Loucy (cell line): ENCODE results near the gene HSDL1.

Experiments
- H2AFZ ChIP-seq: fragments of 200-600 bp; sonication (generic); 2 replicates; pipeline ENCODE4 v1.6.0; 2016; ENCODE audit warnings: antibody characterized with exemption, mild to moderate bottlenecking, low read length, moderate library complexity
- H3F3A ChIP-seq: fragments of 200-600 bp; 2 replicates; pipeline ENCODE4 v1.6.0; 2016; ENCODE audit warnings: antibody characterized with exemption, low read depth, mild to moderate bottlenecking
- H3K27me3 ChIP-seq: fragments of 200-600 bp; sonication (generic); 2 replicates; pipeline ENCODE4 v1.6.1; 2014; ENCODE audit warnings: low read length, mild to moderate bottlenecking; ENCODE audit not compliant: insufficient read depth, poor library complexity, severe bottlenecking
- H3K36me3 ChIP-seq: fragments of 200-600 bp; sonication (generic); 2 replicates; pipeline ENCODE4 v1.6.1; 2016; ENCODE audit warnings: low read length; ENCODE audit not compliant: insufficient read depth
- H3K4me1 ChIP-seq: fragments of 200-600 bp; sonication (generic); 2 replicates; pipeline ENCODE4 v1.5.1; 2014; ENCODE audit warnings: low read length, mild to moderate bottlenecking; ENCODE audit not compliant: insufficient read depth, poor library complexity, severe bottlenecking
- H3K4me2 ChIP-seq: fragments of 200-600 bp; sonication (generic); 2 replicates; pipeline ENCODE4 v1.6.0; 2014; ENCODE audit warnings: antibody characterized with exemption, low read length, low read depth, mild to moderate bottlenecking; ENCODE audit not compliant: poor library complexity, severe bottlenecking
- H3K4me3 ChIP-seq: fragments of 200-600 bp; sonication (generic); 2 replicates; pipeline ENCODE4 v1.5.1; 2014; ENCODE audit warnings: low read length, mild to moderate bottlenecking, mixed read lengths; ENCODE audit not compliant: poor library complexity, severe bottlenecking
- H3K79me2 ChIP-seq: fragments of 200-600 bp; sonication (generic); 2 replicates; pipeline ENCODE4 v1.6.1; 2014; ENCODE audit warnings: low read length; ENCODE audit not compliant: insufficient read depth
- H3K9ac ChIP-seq: fragments of 200-600 bp; sonication (generic); 2 replicates; pipeline ENCODE4 v1.6.0; 2014; ENCODE audit warnings: mild to moderate bottlenecking, low read depth, low read length, moderate library complexity; ENCODE audit not compliant: poor library complexity, severe bottlenecking
- H3K9me2 ChIP-seq: fragments of 200-600 bp; sonication (generic); replicated peaks from 2 replicates; pipeline ENCODE4 v1.6.1; 2016; ENCODE audit warnings: low read depth, low read length, mixed read lengths
- H3K9me3 ChIP-seq: fragments of 200-600 bp; sonication (generic); 2 replicates; pipeline ENCODE4 v1.6.1; 2014; ENCODE audit warnings: mild to moderate bottlenecking, antibody characterized with exemption, low read length, low read depth; ENCODE audit not compliant: insufficient read depth
- H4K20me1 ChIP-seq: fragments of 200-600 bp; sonication (generic); 2 replicates; pipeline ENCODE4 v1.6.0; 2014; ENCODE audit warnings: antibody characterized with exemption, low read length, mild to moderate bottlenecking; ENCODE audit not compliant: insufficient read depth, poor library complexity, severe bottlenecking
- EZH2phosphoT487 ChIP-seq: fragments of 200-600 bp; IDR thresholded peaks from 2 replicates; pipeline ENCODE4 v1.6.1; 2018; ENCODE audit warnings: antibody characterized with exemption, mild to moderate bottlenecking, moderate library complexity, borderline replicate concordance
- TF ChIP-seq, protein P1 (sequence below): fragments of 200-600 bp; sonication (generic); conservative IDR thresholded peaks from 2 replicates; pipeline ENCODE4 v1.5.1; 2014; ENCODE audit warnings: mild to moderate bottlenecking, antibody characterized with exemption, low read length

Gene HSDL1

GRCh38 chr16:84081446-84081989 lies 63.5 kb downstream of the HSDL1 start:
- Histone ChIP-seq H3K4me3 (no peak overlapping the region), H3K27me3 (no peaks in the 10 kb centered on the region), H3K9me3 (no peaks in the 10 kb centered on the region), H2AFZ (no peak overlapping the region), H3K4me2 (no peak overlapping the region), H4K20me1 (peaks cover 3% of the 10 kb centered on the region), H3K36me3 (peaks cover 81% of the 10 kb centered on the region), H3K79me2 (peaks cover 16% of the 10 kb centered on the region; the same call in 1 of the 2 replicates), H3F3A (no peaks in the 10 kb centered on the region), H3K4me1 (peaks cover 13% of the 10 kb centered on the region), H3K9me2 (no peaks in the 10 kb centered on the region), H3K9ac (no peak overlapping the region)
- TF ChIP-seq, protein P1, sequence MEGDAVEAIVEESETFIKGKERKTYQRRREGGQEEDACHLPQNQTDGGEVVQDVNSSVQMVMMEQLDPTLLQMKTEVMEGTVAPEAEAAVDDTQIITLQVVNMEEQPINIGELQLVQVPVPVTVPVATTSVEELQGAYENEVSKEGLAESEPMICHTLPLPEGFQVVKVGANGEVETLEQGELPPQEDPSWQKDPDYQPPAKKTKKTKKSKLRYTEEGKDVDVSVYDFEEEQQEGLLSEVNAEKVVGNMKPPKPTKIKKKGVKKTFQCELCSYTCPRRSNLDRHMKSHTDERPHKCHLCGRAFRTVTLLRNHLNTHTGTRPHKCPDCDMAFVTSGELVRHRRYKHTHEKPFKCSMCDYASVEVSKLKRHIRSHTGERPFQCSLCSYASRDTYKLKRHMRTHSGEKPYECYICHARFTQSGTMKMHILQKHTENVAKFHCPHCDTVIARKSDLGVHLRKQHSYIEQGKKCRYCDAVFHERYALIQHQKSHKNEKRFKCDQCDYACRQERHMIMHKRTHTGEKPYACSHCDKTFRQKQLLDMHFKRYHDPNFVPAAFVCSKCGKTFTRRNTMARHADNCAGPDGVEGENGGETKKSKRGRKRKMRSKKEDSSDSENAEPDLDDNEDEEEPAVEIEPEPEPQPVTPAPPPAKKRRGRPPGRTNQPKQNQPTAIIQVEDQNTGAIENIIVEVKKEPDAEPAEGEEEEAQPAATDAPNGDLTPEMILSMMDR, result no peak
- TF ChIP-seq EZH2phosphoT487, result no peak

- no peak overlapping the region for H3K4me3 ChIP-seq
- peaks cover 11% of the 10 kb centered on the region; the same call in 1 of the 2 replicates for H3K79me2 ChIP-seq
- peaks cover 4% of the 10 kb centered on the region for H4K20me1 ChIP-seq
- peaks cover 81% of the 10 kb centered on the region for H3K36me3 ChIP-seq
- TF ChIP-seq, protein P1, result no peak
- no peak for TF ChIP-seq EZH2phosphoT487
- no peak overlapping the region for H2AFZ ChIP-seq
- H3K9me2 ChIP-seq, result no peaks in the 10 kb centered on the region
- no peaks in the 10 kb centered on the region for H3F3A ChIP-seq
- H3K9me3 ChIP-seq, result no peaks in the 10 kb centered on the region
- H3K4me1 ChIP-seq, result peaks cover 6% of the 10 kb centered on the region
- no peak overlapping the region for H3K9ac ChIP-seq
- H3K27me3 ChIP-seq, result no peaks in the 10 kb centered on the region
- no peak overlapping the region for H3K4me2 ChIP-seq
Observed at GRCh38 chr16:84080813-84081212, 64.2 kb downstream of the HSDL1 start.

- Histone ChIP-seq H3K9ac (no peak overlapping the region), H3F3A (no peaks in the 10 kb centered on the region), H2AFZ (no peak overlapping the region), H3K4me3 (no peak overlapping the region), H3K4me2 (no peak overlapping the region), H3K9me3 (no peaks in the 10 kb centered on the region), H3K79me2 (peaks cover 11% of the 10 kb centered on the region; the same call in 1 of the 2 replicates), H4K20me1 (peaks cover 4% of the 10 kb centered on the region), H3K9me2 (no peaks in the 10 kb centered on the region), H3K36me3 (peaks cover 85% of the 10 kb centered on the region), H3K27me3 (no peaks in the 10 kb centered on the region), H3K4me1 (peaks cover 6% of the 10 kb centered on the region)
- TF ChIP-seq, protein P1, result no peak
- TF ChIP-seq EZH2phosphoT487, result no peak
Observed at GRCh38 chr16:84080378-84080777, 64.6 kb downstream of the HSDL1 start.
